GM18502 (cell line): ENCODE data around the gene SLC44A3.

ENCODE experiments used
- ATAC-seq: cut with Tn5 transposase; IDR thresholded peaks from one replicate; pipeline ENCODE4 v1.9.1; 2021; ENCODE audit warnings: mild to moderate bottlenecking; ENCODE audit not compliant: unreplicated experiment, poor library complexity

Gene SLC44A3

DNA sequence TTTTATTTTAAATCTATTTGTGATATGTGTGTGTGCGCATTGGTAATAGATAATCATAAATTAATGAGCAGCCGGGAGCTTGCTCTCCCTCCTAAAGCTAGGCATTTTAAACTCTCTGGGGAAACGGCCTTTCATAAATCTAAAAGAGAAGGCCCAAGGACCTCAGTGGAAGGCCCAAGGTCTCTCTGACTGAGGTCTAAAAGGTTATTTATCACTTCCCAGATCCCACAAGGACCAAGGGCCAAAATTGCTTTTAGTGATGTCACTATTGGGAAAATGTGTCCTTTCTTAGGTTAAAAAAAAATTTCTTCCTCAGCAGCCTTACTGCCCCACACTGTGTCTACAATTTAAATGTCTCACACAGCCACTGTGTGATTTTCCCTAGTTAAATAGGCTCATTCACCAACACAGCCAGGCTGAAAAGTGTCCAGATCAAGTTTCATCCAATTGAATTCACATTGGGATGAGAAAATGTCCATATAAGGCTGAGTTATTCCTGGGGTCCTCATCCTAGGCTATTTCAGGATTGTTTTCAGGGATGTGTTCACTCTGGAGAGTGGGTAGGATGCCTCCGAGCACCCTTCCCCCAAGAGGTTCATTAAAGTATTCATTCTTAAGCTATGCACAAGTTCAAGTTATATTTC lies 46.1 kb downstream of the SLC44A3 start:
- no peak for ATAC-seq

GRCh38 chr1:94871031-94871430 lies 50.9 kb downstream of the SLC44A3 start:
- ATAC-seq = no peak

GRCh38 chr1:94872771-94873495 lies 52.8 kb downstream of the SLC44A3 start:
- ATAC-seq = no peak

DNA sequence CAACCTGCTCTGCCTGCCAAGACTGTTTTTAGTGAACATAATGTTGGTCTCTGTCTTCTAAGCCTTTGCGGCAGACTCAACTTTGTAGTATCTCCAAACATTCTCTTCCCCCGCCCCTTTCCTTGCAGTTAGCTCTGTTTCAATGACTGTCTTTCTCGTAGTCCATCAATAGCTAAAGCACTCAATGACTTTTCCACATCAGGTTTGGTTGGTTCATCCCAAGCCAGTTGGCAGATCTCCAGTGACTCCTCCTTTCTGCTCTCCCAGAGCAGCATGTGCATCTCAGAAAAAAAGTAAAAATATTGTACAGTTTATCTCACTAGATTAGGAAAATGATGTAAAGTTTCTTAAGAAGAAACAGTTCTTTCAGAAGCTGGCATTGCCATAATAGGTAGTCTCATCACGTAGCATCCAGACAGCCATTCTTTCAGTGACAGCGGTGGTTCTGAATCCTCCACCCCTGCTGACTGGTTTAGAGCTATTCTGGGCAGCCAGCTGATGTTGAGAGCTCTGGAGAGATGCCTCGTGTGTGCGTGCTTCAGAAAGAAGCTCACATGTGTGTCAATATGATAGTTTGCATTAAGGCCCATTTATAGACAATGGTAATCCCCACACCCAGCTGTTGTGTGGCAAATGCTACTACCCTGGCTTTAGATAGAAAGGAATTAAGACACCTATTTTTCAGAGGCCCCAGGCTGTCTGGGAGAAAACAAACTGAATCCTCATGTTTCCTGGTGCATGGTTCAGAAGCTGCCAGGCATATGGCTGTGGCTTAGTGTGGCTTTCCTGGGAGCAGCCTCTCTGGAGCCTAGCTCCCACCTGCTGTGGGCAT lies 53.6 kb downstream of the SLC44A3 start:
- peak; percentile 67 for ATAC-seq

- no peak for ATAC-seq
Observed at GRCh38 chr1:94874423-94874822, 54.3 kb downstream of the SLC44A3 start.

DNA sequence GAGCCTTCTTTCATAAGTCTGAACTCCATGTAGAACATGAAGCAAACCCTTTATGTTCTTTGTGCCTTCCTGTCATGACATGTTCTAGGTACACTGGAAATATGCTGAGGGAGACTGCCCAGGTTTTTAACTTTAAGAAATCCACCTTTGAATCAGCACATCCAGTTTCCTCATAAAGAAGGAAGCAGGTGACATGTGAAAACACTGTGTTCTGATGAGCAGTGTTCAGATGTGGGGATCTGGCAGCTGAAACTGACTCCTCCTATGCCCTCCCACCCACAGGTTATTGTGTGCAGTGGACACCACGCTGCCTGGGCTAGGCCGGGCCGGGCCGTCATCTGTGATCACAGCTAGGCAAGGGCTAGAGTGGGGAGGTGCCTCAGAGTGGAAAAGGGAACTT lies 55.6 kb downstream of the SLC44A3 start:
- ATAC-seq = no peak

DNA sequence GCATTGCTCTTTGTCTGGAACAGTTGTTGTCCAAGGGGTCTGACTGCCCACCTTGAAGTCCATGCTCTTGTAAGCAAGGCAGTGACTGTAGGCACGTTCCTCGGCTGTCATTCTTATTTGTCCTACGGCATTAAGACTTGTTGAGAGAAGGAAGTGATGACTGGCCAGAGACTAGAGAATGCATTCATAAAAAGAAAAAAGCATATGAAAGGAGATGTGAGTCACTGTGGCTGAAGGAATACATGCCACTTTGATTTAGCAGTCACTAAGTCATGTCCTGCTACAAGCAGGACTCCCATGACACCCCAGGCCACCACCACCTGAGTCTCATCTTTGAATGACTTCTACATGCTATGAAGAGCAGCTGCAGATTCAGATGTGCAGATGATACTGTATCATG lies 56.2 kb downstream of the SLC44A3 start:
- ATAC-seq = no peak

GRCh38 chr1:94878329-94878728 lies 58.2 kb downstream of the SLC44A3 start:
- ATAC-seq = no peak

DNA sequence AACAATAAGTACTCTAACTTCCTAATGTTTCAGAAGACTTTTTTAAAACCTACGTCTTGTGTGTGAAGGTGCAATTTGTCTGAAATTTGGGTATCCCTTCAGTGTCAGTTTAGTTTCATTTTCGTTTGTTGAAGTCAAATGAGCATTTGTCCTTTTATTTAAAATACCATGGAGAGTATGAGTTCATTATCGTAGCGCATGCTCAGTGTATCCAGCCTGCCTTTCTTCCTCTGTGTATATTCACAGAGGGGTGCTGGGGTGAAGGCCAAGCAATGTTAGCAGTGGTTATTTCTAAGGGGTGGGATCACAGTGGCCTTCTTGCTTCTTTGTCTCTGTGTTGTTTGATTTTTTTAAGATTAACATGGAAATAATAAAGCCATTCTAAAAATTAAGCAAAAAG lies 63.5 kb downstream of the SLC44A3 start:
- ATAC-seq = no peak

GRCh38 chr1:94884106-94884505 lies 63.9 kb downstream of the SLC44A3 start:
- no peak for ATAC-seq

GRCh38 chr1:94884507-94884906 lies 64.3 kb downstream of the SLC44A3 start:
- no peak for ATAC-seq

- ATAC-seq = no peak
Observed at GRCh38 chr1:94886361-94886760, 66.2 kb downstream of the SLC44A3 start.

- no peak for ATAC-seq
Observed at GRCh38 chr1:94887106-94887505, 66.9 kb downstream of the SLC44A3 start.

- no peak for ATAC-seq
Observed at GRCh38 chr1:94887603-94888171, 67.5 kb downstream of the SLC44A3 start.

- no peak for ATAC-seq
Observed at GRCh38 chr1:94888201-94888600, 68.0 kb downstream of the SLC44A3 start.

DNA sequence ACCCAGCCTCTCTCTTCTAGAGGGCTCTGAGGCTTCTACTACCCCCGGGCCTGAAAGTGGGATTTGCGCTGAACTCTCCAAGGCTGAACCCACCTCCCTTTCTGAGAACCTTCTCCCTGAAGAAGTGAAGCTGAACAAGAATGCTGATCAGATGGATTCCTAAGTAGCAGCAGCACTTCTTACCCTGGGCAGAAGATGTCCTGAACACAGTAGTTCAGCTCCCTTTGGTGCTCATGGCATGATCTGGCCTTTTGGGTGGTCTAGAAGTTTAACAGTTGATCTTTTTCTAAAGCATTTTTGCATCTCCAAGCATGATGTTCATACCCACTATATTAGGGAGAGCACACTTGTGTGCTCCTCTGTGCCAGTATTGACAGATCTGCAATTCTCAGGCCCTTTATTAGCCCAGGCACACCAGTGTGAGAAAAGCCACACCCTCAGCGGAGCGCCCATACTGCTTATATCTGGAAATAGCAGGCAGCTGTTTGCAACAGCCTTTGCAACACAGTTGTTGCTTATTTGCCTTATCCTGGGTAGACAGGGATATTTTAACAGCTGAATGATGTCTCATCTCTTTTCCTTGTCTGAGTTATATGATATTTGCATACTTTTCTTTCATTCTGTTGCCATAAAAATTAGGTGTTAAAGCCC lies 72.6 kb downstream of the SLC44A3 start:
- no peak for ATAC-seq

- ATAC-seq = no peak
Observed at GRCh38 chr1:94894630-94895029, 74.5 kb downstream of the SLC44A3 start.

DNA sequence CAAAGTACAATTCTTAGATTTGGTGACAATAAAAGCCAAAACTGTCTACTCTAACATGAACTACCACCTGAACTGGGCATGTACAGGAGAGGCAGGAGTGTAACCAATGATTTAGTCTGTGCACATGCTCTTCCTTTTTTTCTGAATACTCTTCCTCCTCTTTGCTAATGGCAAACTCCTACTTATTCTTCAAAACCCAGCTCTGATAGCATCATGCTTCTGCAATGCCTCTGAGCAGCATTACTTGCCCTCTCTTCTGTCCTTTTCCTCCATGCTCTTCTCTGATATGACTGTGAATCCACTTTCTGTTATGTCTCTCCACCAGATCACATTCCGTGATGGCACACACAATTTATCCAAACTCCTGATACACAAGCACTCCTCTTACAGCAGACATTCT lies 75.4 kb downstream of the SLC44A3 start:
- ATAC-seq = no peak

DNA sequence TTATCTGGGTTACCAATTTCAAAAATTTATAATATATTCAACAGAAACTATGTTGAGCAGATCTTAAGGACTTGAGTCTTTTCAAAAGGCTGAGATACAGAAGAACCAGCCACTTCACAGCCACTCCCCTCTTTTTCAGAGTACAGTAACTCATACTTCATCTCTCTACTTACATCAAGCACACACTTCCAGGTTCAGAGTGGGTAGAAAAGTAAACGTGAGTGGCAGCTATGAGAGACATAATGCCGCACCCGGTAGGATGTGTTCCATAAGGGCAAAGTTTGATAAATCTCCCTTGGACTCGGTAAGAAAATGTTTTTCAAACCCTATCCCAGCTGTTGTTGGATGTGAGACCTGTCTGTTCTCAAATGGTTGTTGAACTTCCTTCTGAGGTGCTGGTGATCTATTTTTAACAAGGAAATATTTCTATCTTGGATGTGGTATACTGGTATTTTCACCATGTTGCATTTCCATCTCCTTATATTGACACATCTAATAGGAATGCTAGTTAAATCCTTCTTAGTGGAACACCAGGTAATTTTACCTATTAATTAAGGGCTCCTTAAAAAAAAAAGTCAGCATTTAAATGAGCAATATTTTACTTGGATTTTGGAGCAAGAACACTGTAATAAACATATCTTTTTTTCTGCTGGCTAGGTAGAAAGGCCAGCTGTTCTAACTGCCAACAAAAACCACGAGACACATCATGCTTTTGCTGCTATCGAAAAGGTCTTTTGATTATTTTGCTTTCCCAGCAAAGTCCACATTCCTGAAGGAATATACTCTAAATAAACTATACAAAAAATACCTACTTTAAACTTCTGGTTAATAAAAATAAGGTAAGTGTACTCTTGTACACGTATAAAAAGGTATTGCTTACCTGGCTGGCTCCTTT lies 78.6 kb downstream of the SLC44A3 start:
- no peak for ATAC-seq
